Measurements from ENCODE around the gene SLC7A10. TPM values are rescaled to one million over a fixed set of nuclear protein-coding genes. Genes with fewer than 3 reads are reported as not detected.

SLC7A10 gene
- total RNA-seq, 1 experiment from 2014 or later, result 2.9 TPM

GRCh38 chr19:33199441-33200265, 26.0 kb downstream of the SLC7A10 start:
- no peak overlapping the region for H3K56ac ChIP-seq (ENCODE audit: insufficient read length, low read depth, low read length)
- H3K23ac ChIP-seq (ENCODE audit: insufficient read length, low read depth, low read length), result no peak overlapping the region

More at GRCh38 chr19:33199441-33200265, 26.0 kb downstream of the SLC7A10 start:
- Histone ChIP-seq H3K4me1 (ENCODE audit: insufficient read depth, low read length) (no peaks in the 10 kb centered on the region), H3K23me2 (ENCODE audit: insufficient read length, low read depth, low read length, poor library complexity, severe bottlenecking) (no peaks in the 10 kb centered on the region), H3T11ph (ENCODE audit: low read length) (no peak overlapping the region), H4K5ac (ENCODE audit: insufficient read length, low read depth, low read length) (no peak overlapping the region), H2AK5ac (ENCODE audit: insufficient read length, low read length) (no peak overlapping the region), H3K18ac (ENCODE audit: insufficient read length, low read depth, low read length) (no peak overlapping the region), H4K91ac (ENCODE audit: insufficient read length, low read depth, low read length) (no peak overlapping the region), H3K4me2 (ENCODE audit: insufficient read depth, insufficient read length, low read length) (no peak overlapping the region), H2BK5ac (ENCODE audit: insufficient read length, low read length) (no peak overlapping the region), H4K8ac (replicated peaks; ENCODE audit: insufficient read length, low read depth, low read length) (no peak overlapping the region), H2AFZ (ENCODE audit: low read length) (no peak overlapping the region), H3K9me3 (ENCODE audit: control insufficient read depth, low read depth, low read length) (no peaks in the 10 kb centered on the region), H3K4ac (ENCODE audit: low read depth, low read length) (no peak overlapping the region), H3K9ac (ENCODE audit: extremely low read depth, insufficient read length, low read length) (no peak overlapping the region), H2BK12ac (ENCODE audit: insufficient read length, low read depth, low read length) (no peak overlapping the region), H3K79me2 (ENCODE audit: insufficient read depth, low read length) (no peaks in the 10 kb centered on the region), H2BK15ac (ENCODE audit: low read depth, low read length) (no peak overlapping the region), H3K27me3 (ENCODE audit: insufficient read depth, low read length) (no peaks in the 10 kb centered on the region), H4K20me1 (ENCODE audit: control insufficient read depth, insufficient read depth, insufficient read length) (peaks cover 2% of the 10 kb centered on the region), H3K79me1 (ENCODE audit: insufficient read depth, low read depth, low read length, poor library complexity, severe bottlenecking) (no peaks in the 10 kb centered on the region), H2BK120ac (ENCODE audit: low read depth, low read length, poor library complexity, severe bottlenecking) (no peak overlapping the region), H3K14ac (ENCODE audit: insufficient read depth, low read length) (no peak overlapping the region), H2BK20ac (ENCODE audit: low read depth, low read length, poor library complexity, severe bottlenecking) (no peak overlapping the region), H3K27ac (ENCODE audit: insufficient read length, low read depth, low read length) (no peak overlapping the region)
- Mint-ChIP-seq H3K4me1 (no peaks in the 10 kb centered on the region), H3K27me3 (ENCODE audit: low read depth) (peaks cover 2% of the 10 kb centered on the region; the same call in 1 of the 2 replicates), H3K27ac (no peak overlapping the region; a peak in 1 of 7 replicates), H3K36me3 (ENCODE audit: insufficient read depth in 1 of 3, low read depth in 3 of 3) (peaks cover 6 to 19% (median 15%) of the 10 kb centered on the region in 3 experiments; a peak in 6 of 7 replicates), H3K4me3 (no peak overlapping the region), H3K9me3 (no peaks in the 10 kb centered on the region)
- WGBS (ENCODE audit: extremely low coverage, insufficient read length, low lambda C conversion rate), result no CpG with 5 or more reads among the region's 8 CpGs
- no peak for DNase-seq
- TF ChIP-seq CTCF (conservative IDR thresholded peaks at IDR 0.05), result no peak
